Measurements from ENCODE around the gene PSIP1. TPM values are rescaled to one million over a fixed set of nuclear protein-coding genes. Genes with fewer than 3 reads are reported as not detected.
"Not testable (repeated sequence)": the region's sequence is repeated elsewhere in the genome, so short reads cannot be mapped to it uniquely, and the experiment has no call there.

PSIP1 gene
- total RNA-seq (2014; rRNA removed; shearing (Covaris generic)), result 72.1 and 74.8 TPM in 2 replicates
- polyA plus RNA-seq (2014; cell fraction: nucleus; rRNA removed), result 57.5 and 79.2 TPM in 2 replicates

- DNase-seq (ENCODE audit: extremely low read depth, low read depth), result peak; percentile 46
Observed at GRCh38 chr9:15510789-15511575, at the start of gene PSIP1. Gene PSIP1 (minus strand): TSS chr9:15510970. CDS start chr9:15510188, 782 bp downstream.

- DNase-seq (ENCODE audit: extremely low read depth, low read depth), result no peak
Observed at GRCh38 chr9:15553528-15553898, 42.7 kb upstream of the PSIP1 start.

GRCh38 chr9:15552636-15553527, 42.1 kb upstream of the PSIP1 start, which contains the start of gene CCDC171:
Gene CCDC171 (plus strand): TSS chr9:15553043. CDS start chr9:15564089, 11,046 bp downstream.
- peak; percentile 88 for DNase-seq (ENCODE audit: extremely low read depth, low read depth)

GRCh38 chr9:15549611-15550010, 38.8 kb upstream of the PSIP1 start:
- no peak for DNase-seq (ENCODE audit: extremely low read depth, low read depth)

GRCh38 chr9:15543047-15543813, 32.5 kb upstream of the PSIP1 start:
- no peak for DNase-seq (ENCODE audit: extremely low read depth, low read depth)

- no peak for DNase-seq (ENCODE audit: extremely low read depth, low read depth)
Observed at GRCh38 chr9:15542624-15543023, 31.9 kb upstream of the PSIP1 start.

- DNase-seq (ENCODE audit: extremely low read depth, low read depth), result no peak
Observed at GRCh38 chr9:15541872-15542271, 31.1 kb upstream of the PSIP1 start.

GRCh38 chr9:15531380-15531779, 20.6 kb upstream of the PSIP1 start:
- DNase-seq (ENCODE audit: extremely low read depth, low read depth), result no peak

- no peak for DNase-seq (ENCODE audit: extremely low read depth, low read depth)
Observed at GRCh38 chr9:15529566-15530324, 19.0 kb upstream of the PSIP1 start.

- not testable (repeated sequence) for DNase-seq (ENCODE audit: extremely low read depth, low read depth)
Observed at GRCh38 chr9:15527035-15527434, 16.3 kb upstream of the PSIP1 start.

GRCh38 chr9:15525958-15526357, 15.2 kb upstream of the PSIP1 start:
- DNase-seq (ENCODE audit: extremely low read depth, low read depth), result no peak

GRCh38 chr9:15524845-15525455, 14.2 kb upstream of the PSIP1 start:
- no peak for DNase-seq (ENCODE audit: extremely low read depth, low read depth)

GRCh38 chr9:15522130-15522755, 11.5 kb upstream of the PSIP1 start:
- no peak for DNase-seq (ENCODE audit: extremely low read depth, low read depth)

GRCh38 chr9:15521254-15521653, 10.5 kb upstream of the PSIP1 start:
- no peak for DNase-seq (ENCODE audit: extremely low read depth, low read depth)

GRCh38 chr9:15519831-15520230, 9.1 kb upstream of the PSIP1 start:
- DNase-seq (ENCODE audit: extremely low read depth, low read depth), result no peak

- DNase-seq (ENCODE audit: extremely low read depth, low read depth), result peak; percentile 9
Observed at GRCh38 chr9:15513335-15513734, 2.6 kb upstream of the PSIP1 start.

- DNase-seq (ENCODE audit: extremely low read depth, low read depth), result no peak
Observed at GRCh38 chr9:15512889-15513288, 2.1 kb upstream of the PSIP1 start.

- no peak for DNase-seq (ENCODE audit: extremely low read depth, low read depth)
Observed at GRCh38 chr9:15512204-15512603, 1.4 kb upstream of the PSIP1 start.

All from NCI-H460 (cell line).